GM12878 (cell line): ENCODE measurements around the gene PPP1R11. TPM values are rescaled to one million over a fixed set of nuclear protein-coding genes. Genes with fewer than 3 reads are reported as not detected.

ENCODE experiments used
- ATAC-seq: fragments of 200-7000 bp; cut with Tn5 transposase; 3 replicates; pipeline ENCODE4 v1.9.1; 2020; ENCODE audit warnings: mild to moderate bottlenecking, moderate library complexity
- BruUV-seq: library from RNA; stranded (reverse); fragments of 400-500 nt; replicated peaks from 2 replicates; lab custom pipeline; 2021; lab: Mats Ljungman, UMichigan
- CTCF ChIA-PET: fragments of 300-600 bp; sonication (Branson Sonifier 250); formaldehyde crosslinking; extraction: SDS; loops from one replicate; lab custom pipeline; 2021; ENCODE audit warnings: inconsistent platforms; lab: Yijun Ruan, JAX
- POLR2A ChIA-PET: fragments of 350-600 bp; formaldehyde crosslinking; extraction: SDS; loops from one replicate; lab custom pipeline; 2021; ENCODE audit warnings: inconsistent platforms; lab: Charles Lee
- RAD21 ChIA-PET: fragments of 300-600 bp; sonication (Branson Sonifier 250); formaldehyde crosslinking; loops from one replicate; lab custom pipeline; 2023; ENCODE audit warnings: antibody characterized with exemption; ENCODE audit not compliant: unreplicated experiment; lab: Charles Lee
- SMC1A ChIA-PET: fragments of 300-600 bp; sonication (Branson Sonifier 250); formaldehyde crosslinking; loops from one replicate; lab custom pipeline; 2023; ENCODE audit not compliant: unreplicated experiment, uncharacterized antibody; lab: Charles Lee
- DNase-seq: peaks from one replicate; pipeline ENCODE4 v3.0.0-alpha.2; 2011; ENCODE audit warnings: low read depth, low spot score
- FAIRE-seq: peaks from 3 replicates; lab custom pipeline; 2011; peaks lifted over from hg19 to GRCh38; lab: Jason Lieb, UNC
- H2AFZ ChIP-seq: 2 replicates; pipeline ENCODE4 v1.6.0; 2011; ENCODE audit warnings: low read depth, low read length, control low read depth; ENCODE audit not compliant: control insufficient read depth
- H3K27ac ChIP-seq: 2 replicates; pipeline ENCODE4 v1.5.1; 2011; ENCODE audit warnings: control low read depth; ENCODE audit not compliant: control insufficient read depth, insufficient read depth
- H3K27me3 ChIP-seq, 2 experiments: replicated peaks in 1 of 2; 2 replicates each; pipeline versions ENCODE4 v1.6.0 to v1.6.1; 2011; ENCODE audit warnings: low read length in 1 of 2; ENCODE audit not compliant: control insufficient read depth in 2 of 2, insufficient read depth in 2 of 2
- H3K36me3 ChIP-seq, 2 experiments: 2 replicates each; pipeline ENCODE4 v1.5.1; 2011; ENCODE audit warnings: low read length in 1 of 2; ENCODE audit not compliant: control insufficient read depth in 2 of 2, insufficient read depth in 2 of 2
- H3K4me1 ChIP-seq: 2 replicates; pipeline ENCODE4 v1.6.1; 2011; ENCODE audit warnings: mild to moderate bottlenecking, low read length, moderate library complexity, mixed read lengths; ENCODE audit not compliant: control insufficient read depth, insufficient read depth
- H3K4me2 ChIP-seq: 2 replicates; pipeline ENCODE4 v1.6.0; 2011; ENCODE audit warnings: control low read depth; ENCODE audit not compliant: control insufficient read depth, insufficient read depth
- H3K4me3 ChIP-seq: fragments of 200-600 bp; sonication (generic); 2 replicates; pipeline ENCODE4 v1.5.1; 2016
- H3K79me2 ChIP-seq: 2 replicates; pipeline ENCODE4 v1.6.0; 2011; ENCODE audit warnings: low read length; ENCODE audit not compliant: control insufficient read depth, insufficient read depth
- H3K9ac ChIP-seq: 2 replicates; pipeline ENCODE4 v1.8.0; 2011; ENCODE audit warnings: low read length, control low read depth, mixed read lengths; ENCODE audit not compliant: control insufficient read depth, insufficient read depth
- H3K9me3 ChIP-seq: replicated peaks from 3 replicates; pipeline ENCODE4 v1.5.1; 2011; ENCODE audit warnings: mild to moderate bottlenecking, low read length; ENCODE audit not compliant: control insufficient read depth, insufficient read depth
- H4K20me1 ChIP-seq: 2 replicates; pipeline ENCODE4 v1.6.0; 2011; ENCODE audit not compliant: control insufficient read depth, insufficient read depth
- BHLHE40 ChIP-seq, 2 experiments: fragments of 450-650 bp in 1 of 2; IDR thresholded peaks; 2 replicates each; pipeline ENCODE4 v1.6.1; 2011 to 2017; ENCODE audit warnings: low read depth in 2 of 2, borderline replicate concordance in 1 of 2, improper control_type of control experiment in 1 of 2, low read length in 1 of 2, mild to moderate bottlenecking in 1 of 2
- HDGF ChIP-seq: fragments of 450-650 bp; IDR thresholded peaks from 2 replicates; pipeline ENCODE4 v1.6.1; 2016; ENCODE audit warnings: antibody characterized with exemption
- MLLT1 ChIP-seq: fragments of 450-650 bp; IDR thresholded peaks from 2 replicates; pipeline ENCODE4 v1.6.1; 2016; ENCODE audit warnings: mild to moderate bottlenecking
- ZSCAN29 ChIP-seq: fragments of 450-650 bp; IDR thresholded peaks from 2 replicates; pipeline ENCODE4 v1.6.1; 2017; ENCODE audit warnings: mild to moderate bottlenecking, moderate library complexity
- WGBS: methylation state at CpG from one replicate; pipeline ENCODE4 v1.1.6; 2016; ENCODE audit warnings: low lambda C conversion rate; ENCODE audit not compliant: insufficient replicate concordance, insufficient coverage; ENCODE audit errors: missing lambda C conversion rate; 5-methylcytosine and 5-hydroxymethylcytosine counted together
- in situ Hi-C: fragments of 300-500 bp; cut with MboI; formaldehyde crosslinking; loops from 9 replicates; pipeline ENCODE4 v1.14.3; 2018; ENCODE audit warnings: mixed read lengths
- intact Hi-C: fragments of 100-400 bp; cut with micrococcal nuclease; formaldehyde crosslinking; loops from one replicate; pipeline ENCODE4 v1.14.2; 2022; ENCODE audit not compliant: unreplicated experiment
- polyA plus RNA-seq, 11 experiments: library from polyadenylated mRNA; depleted of rRNA in 4 of 11; unstranded in 6 of 11; stranded (reverse) in 5 of 11; fragments of >200 nt; fragmentation: Nextera tagmentation in 4 of 11; fragmentation: Illumina TruSeq in 1 of 11; extraction: Ambion mirVana in 4 of 11; extraction: Trizol in 1 of 11; gene quantifications; 1 replicate in 1 of 11; 2 replicates in 10 of 11; pipeline versions ENCODE4 v1.2.1 to v1.2.3, GENCODE V29; 2011 to 2016; ENCODE audit warnings: inconsistent platforms in 2 of 11, missing spikeins in 2 of 11, low read depth in 1 of 11
- total RNA-seq, 4 experiments: library from RNA; depleted of rRNA in 3 of 4; stranded (reverse); fragments of >200 nt in 3 of 4; fragmentation: Illumina TruSeq in 1 of 4; extraction: Trizol in 1 of 4; gene quantifications; 2 replicates each; pipeline versions ENCODE4 v1.2.1 to v1.2.3, GENCODE V29; 2013 to 2021

The PPP1R11 gene
- total and polyA plus RNA-seq, 10 of the 15 experiments (the other 5 are each of a cell fraction or from before 2014, with no cell fraction given), result 12.6 to 56.1 (median 33.5) TPM

- no peaks in the 10 kb centered on the region for H3K36me3 ChIP-seq
- no peaks in the 10 kb centered on the region for H4K20me1 ChIP-seq
- no peak overlapping the region for H3K4me3 ChIP-seq
- H3K4me2 ChIP-seq, result no peak overlapping the region
- peak; percentile 57; the same call in 1 of the 2 replicates for TF ChIP-seq MLLT1
- peak in 1 of 2 experiments; percentile 16; a peak in 1 of 4 replicates for TF ChIP-seq BHLHE40 (IDR thresholded peaks at IDR 0.05; ENCODE audit: borderline replicate concordance in 1 of 2, low read depth in 2 of 2, low read length in 1 of 2)
- TF ChIP-seq ZSCAN29, result no peak
- TF ChIP-seq HDGF, result 0 out of 2 replicates have a peak, but pooled peaks have one; percentile 18
- FAIRE-seq, result no peak
- SMC1A ChIA-PET, result interaction anchor here (0.8 to 16.6 kb wide), 5 partner anchors 7 to 56 kb away, joined by 3 to 647 read pairs (median 4); partner anchors contain the start of gene TRIM40
- in situ Hi-C loops, result no loop called here
- H3K27me3 ChIP-seq, result no peaks in the 10 kb centered on the region; a peak in 1 of 4 replicates
- POLR2A ChIA-PET, result interaction anchor here (1.2 to 6.3 kb wide), 3 partner anchors 8 to 45 kb away, joined by 6 to 43 read pairs (median 8); partner anchors contain the start of gene PPP1R11
- BruUV-seq, result no TSS peak
- no peak overlapping the region for H3K27ac ChIP-seq
- 78% methylated on average over 27 of the region's 27 CpGs for WGBS
- CTCF ChIA-PET, result interaction anchor here (1.1 to 7.0 kb wide), 4 partner anchors 8 to 51 kb away, joined by 3 to 96 read pairs (median 69); partner anchors contain the start of gene POLR1H
- no peak overlapping the region for H2AFZ ChIP-seq
- no peak overlapping the region for H3K9ac ChIP-seq
- RAD21 ChIA-PET, result interaction anchor here (0.7 to 3.7 kb wide), 9 partner anchors 8 to 844 kb away, joined by 3 to 43 read pairs (median 4); no protein-coding TSS in a partner anchor
- no peaks in the 10 kb centered on the region for H3K79me2 ChIP-seq
- H3K4me1 ChIP-seq, result peaks cover 22% of the 10 kb centered on the region
- no peaks in the 10 kb centered on the region for H3K9me3 ChIP-seq
- ATAC-seq, result peak; percentile 3; the same call in 1 of the 3 replicates
- intact Hi-C loops, result no loop called here
- no peak for DNase-seq
Observed at GRCh38 chr6:30111266-30111856, 44.4 kb downstream of the PPP1R11 start.
